Activated naive CD4-positive, alpha-beta T cell treated with anti-CD3 and anti-CD28 coated beads, Interleukin-2, amount 10 ng/mL, durations not matched to agents 7 days and 5 days (primary cell): ENCODE measurements around the gene BIN1.

Source experiments
- CTCF ChIA-PET: fragments of 350-600 bp; sonication (Branson Sonifier 250); formaldehyde crosslinking; loops from one replicate; lab custom pipeline; 2021; ENCODE audit warnings: antibody characterized with exemption; lab: Charles Lee
- DNase-seq: peaks from one replicate; pipeline ENCODE4 v3.0.0-alpha.2; 2020
- H3K27ac Mint-ChIP-seq: one replicate; pipeline ENCODE4 v1.8.0; 2021; ENCODE audit warnings: mild to moderate bottlenecking, moderate library complexity, mixed read lengths
- H3K27me3 Mint-ChIP-seq: one replicate; pipeline ENCODE4 v1.8.0; 2021; ENCODE audit warnings: mild to moderate bottlenecking, mixed read lengths
- H3K36me3 Mint-ChIP-seq: one replicate; pipeline ENCODE4 v1.8.0; 2021; ENCODE audit warnings: mixed read lengths
- H3K4me1 Mint-ChIP-seq: one replicate; pipeline ENCODE4 v1.8.0; 2021; ENCODE audit warnings: mixed read lengths
- H3K4me3 Mint-ChIP-seq: one replicate; pipeline ENCODE4 v1.8.0; 2021; ENCODE audit warnings: mild to moderate bottlenecking, moderate library complexity, mixed read lengths
- H3K9me3 Mint-ChIP-seq: one replicate; pipeline ENCODE4 v1.8.0; 2021; ENCODE audit warnings: mixed read lengths

BIN1 gene

GRCh38 chr2:127012215-127012614, 94.7 kb downstream of the BIN1 start:
- Mint-ChIP-seq H3K9me3 (no peaks in the 10 kb centered on the region), H3K27me3 (peaks cover 32% of the 10 kb centered on the region), H3K27ac (no peak overlapping the region), H3K36me3 (no peaks in the 10 kb centered on the region), H3K4me3 (no peak overlapping the region), H3K4me1 (no peaks in the 10 kb centered on the region)
- CTCF ChIA-PET, result no interaction called here
- DNase-seq, result no peak

GRCh38 chr2:127011796-127012195, 95.2 kb downstream of the BIN1 start:
- Mint-ChIP-seq H3K4me1 (no peaks in the 10 kb centered on the region), H3K4me3 (no peak overlapping the region), H3K9me3 (no peaks in the 10 kb centered on the region), H3K27ac (no peak overlapping the region), H3K27me3 (peaks cover 32% of the 10 kb centered on the region), H3K36me3 (no peaks in the 10 kb centered on the region)
- CTCF ChIA-PET, result no interaction called here
- no peak for DNase-seq

DNA sequence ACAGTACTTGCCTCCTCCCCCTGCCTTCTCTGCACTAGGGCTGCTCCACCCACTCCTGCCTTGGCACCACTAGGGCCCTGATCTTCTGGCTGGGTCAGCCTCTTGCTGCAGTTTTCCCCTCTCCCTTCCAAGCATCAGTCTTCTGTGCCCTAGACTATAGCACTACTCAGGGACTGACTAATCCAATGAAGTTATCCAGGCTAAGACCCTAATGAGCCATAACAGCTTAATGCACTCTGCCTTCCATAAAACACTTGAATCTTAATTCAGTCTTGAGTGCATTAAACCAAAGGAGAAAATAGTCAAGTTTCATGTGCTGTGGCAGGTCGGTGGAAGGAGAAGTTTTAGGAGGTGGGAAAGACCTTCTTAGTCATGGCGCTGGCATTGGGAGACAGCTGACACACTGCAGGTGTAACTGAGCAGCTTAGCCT, 95.7 kb downstream of the BIN1 start:
- H3K27me3 Mint-ChIP-seq, result peaks cover 32% of the 10 kb centered on the region
- DNase-seq, result no peak
- CTCF ChIA-PET, result no interaction called here

DNA sequence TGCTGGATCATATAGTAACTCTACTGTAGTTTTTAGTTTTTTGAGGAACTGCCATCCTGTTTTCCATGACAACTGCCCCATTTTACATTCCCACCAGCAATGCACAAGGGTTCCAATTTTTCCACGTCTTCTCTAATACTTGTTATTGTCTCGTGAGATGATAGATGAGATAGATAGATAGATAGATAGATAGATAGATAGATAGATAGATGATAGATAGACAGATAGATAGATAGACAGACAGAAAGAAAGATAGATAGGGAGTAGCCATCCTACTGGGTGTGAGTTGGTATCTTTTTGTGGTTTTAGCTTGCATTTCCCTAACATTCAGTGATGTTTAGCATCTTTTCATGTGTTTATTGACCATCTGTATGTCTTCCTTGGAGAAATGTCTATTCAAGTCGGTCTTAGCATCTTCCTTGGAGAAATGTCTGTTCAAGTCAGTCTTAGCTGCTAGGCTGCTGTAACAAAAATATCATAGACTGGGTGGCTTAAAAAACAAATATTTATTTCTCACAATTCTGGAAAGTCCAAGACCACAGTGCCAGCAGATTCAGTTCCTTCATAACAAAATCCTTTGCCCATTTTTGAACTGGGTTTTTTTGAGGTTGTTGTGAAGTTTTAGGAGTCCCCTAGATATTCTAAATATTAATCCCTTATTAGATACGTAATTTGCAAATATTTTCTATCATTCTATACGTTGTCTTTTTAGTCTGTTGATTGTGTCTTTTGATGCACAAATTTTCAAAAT, 98.5 kb downstream of the BIN1 start:
- CTCF ChIA-PET, result no interaction called here
- Mint-ChIP-seq H3K4me3 (no peak overlapping the region), H3K9me3 (no peaks in the 10 kb centered on the region), H3K27me3 (peaks cover 23% of the 10 kb centered on the region), H3K4me1 (no peaks in the 10 kb centered on the region), H3K36me3 (no peaks in the 10 kb centered on the region), H3K27ac (no peak overlapping the region)
- DNase-seq, result no peak

More for the DNA sequence above, 95.7 kb downstream of the BIN1 start:
- no peak overlapping the region for H3K4me3 Mint-ChIP-seq
- no peaks in the 10 kb centered on the region for H3K9me3 Mint-ChIP-seq
- no peaks in the 10 kb centered on the region for H3K4me1 Mint-ChIP-seq
- no peak overlapping the region for H3K27ac Mint-ChIP-seq
- H3K36me3 Mint-ChIP-seq, result no peaks in the 10 kb centered on the region

DNA sequence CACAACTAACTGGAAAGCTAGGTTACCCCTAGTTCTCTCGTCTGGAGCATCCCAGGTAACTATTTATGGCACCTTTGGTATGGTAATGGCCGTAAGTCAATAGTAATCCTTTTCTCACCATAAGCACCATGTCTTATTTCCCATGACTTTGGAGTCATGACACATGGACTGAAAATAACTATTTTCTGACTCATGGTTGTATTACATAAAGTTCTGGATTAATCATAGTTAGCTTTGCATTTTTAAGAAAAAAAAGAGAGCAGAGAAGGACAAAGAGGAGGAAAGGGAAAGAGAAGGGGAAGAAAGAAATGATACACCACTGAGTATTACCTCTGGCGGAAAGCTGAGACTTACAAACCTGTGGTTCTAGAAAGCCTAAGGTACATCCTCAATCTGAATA, 99.3 kb downstream of the BIN1 start:
- Mint-ChIP-seq H3K4me1 (no peaks in the 10 kb centered on the region), H3K27me3 (peaks cover 17% of the 10 kb centered on the region), H3K36me3 (no peaks in the 10 kb centered on the region), H3K9me3 (no peaks in the 10 kb centered on the region), H3K4me3 (no peak overlapping the region), H3K27ac (no peak overlapping the region)
- no peak for DNase-seq
- CTCF ChIA-PET, result no interaction called here

- Mint-ChIP-seq H3K27me3 (peaks cover 10% of the 10 kb centered on the region), H3K4me1 (no peaks in the 10 kb centered on the region), H3K9me3 (no peaks in the 10 kb centered on the region), H3K4me3 (no peak overlapping the region), H3K36me3 (no peaks in the 10 kb centered on the region), H3K27ac (no peak overlapping the region)
- DNase-seq, result no peak
- CTCF ChIA-PET, result no interaction called here
Measured at GRCh38 chr2:127006962-127007361, 100.0 kb downstream of the BIN1 start.

GRCh38 chr2:127004893-127005600, 101.9 kb downstream of the BIN1 start:
- Mint-ChIP-seq H3K4me1 (no peaks in the 10 kb centered on the region), H3K9me3 (no peaks in the 10 kb centered on the region), H3K27ac (no peak overlapping the region), H3K36me3 (no peaks in the 10 kb centered on the region), H3K27me3 (peaks cover 3% of the 10 kb centered on the region), H3K4me3 (no peak overlapping the region)
- no peak for DNase-seq
- CTCF ChIA-PET, result interaction anchor here (0.7 kb wide), 1 partner anchor 18 kb away, joined by 3 read pairs; no protein-coding TSS in a partner anchor

GRCh38 chr2:127003070-127003800, 103.7 kb downstream of the BIN1 start:
- Mint-ChIP-seq H3K27me3 (peaks cover 7% of the 10 kb centered on the region), H3K27ac (no peak overlapping the region), H3K9me3 (no peaks in the 10 kb centered on the region), H3K36me3 (no peaks in the 10 kb centered on the region), H3K4me3 (no peak overlapping the region), H3K4me1 (no peaks in the 10 kb centered on the region)
- CTCF ChIA-PET, result no interaction called here
- no peak for DNase-seq

DNA sequence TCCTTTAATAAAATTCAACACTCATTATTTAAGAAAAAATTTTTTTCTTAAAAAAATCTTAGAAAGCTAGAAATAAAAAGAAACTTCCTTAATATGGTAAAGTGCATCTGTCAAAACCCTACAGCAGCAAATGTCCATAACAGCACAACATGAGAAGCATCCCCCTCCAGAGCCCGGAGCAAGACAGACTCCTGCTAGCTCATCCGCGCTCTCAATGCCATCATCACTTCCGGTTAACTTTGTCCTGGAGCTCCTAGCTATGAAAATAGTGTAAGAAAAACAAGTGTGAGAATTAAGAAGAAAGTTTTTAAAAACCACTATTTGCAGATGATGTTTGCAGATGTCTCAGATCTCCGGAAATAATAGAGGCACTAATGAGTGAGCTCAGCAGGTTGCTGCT, 105.2 kb downstream of the BIN1 start:
- no peak for DNase-seq
- Mint-ChIP-seq H3K9me3 (no peaks in the 10 kb centered on the region), H3K36me3 (no peaks in the 10 kb centered on the region), H3K4me1 (no peaks in the 10 kb centered on the region), H3K27ac (no peak overlapping the region), H3K4me3 (no peak overlapping the region), H3K27me3 (peaks cover 7% of the 10 kb centered on the region)
- CTCF ChIA-PET, result no interaction called here

DNA sequence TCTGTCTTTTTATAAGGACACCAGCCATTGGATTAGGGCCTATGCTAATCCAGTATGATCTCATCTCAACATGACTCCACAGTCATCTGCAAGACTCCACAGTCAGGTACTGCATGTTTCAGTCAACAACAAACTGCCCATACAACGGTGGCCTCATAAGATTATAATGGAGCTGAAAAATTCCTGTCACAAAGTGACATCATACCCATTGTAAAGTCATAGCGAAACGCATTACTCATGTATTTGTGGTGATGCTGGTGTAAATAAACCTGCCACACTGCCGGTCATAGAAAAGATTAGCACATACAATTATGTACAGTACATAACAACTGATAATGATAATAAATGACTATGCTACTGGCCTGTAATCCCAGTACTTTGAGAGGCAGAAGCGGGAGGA, 106.0 kb downstream of the BIN1 start:
- no peaks in the 10 kb centered on the region for H3K36me3 Mint-ChIP-seq
- no peak for DNase-seq
- H3K27ac Mint-ChIP-seq, result no peak overlapping the region
- peaks cover 7% of the 10 kb centered on the region for H3K27me3 Mint-ChIP-seq
- H3K4me1 Mint-ChIP-seq, result no peaks in the 10 kb centered on the region
- no peaks in the 10 kb centered on the region for H3K9me3 Mint-ChIP-seq
- H3K4me3 Mint-ChIP-seq, result no peak overlapping the region
- CTCF ChIA-PET, result no interaction called here

- Mint-ChIP-seq H3K4me1 (no peaks in the 10 kb centered on the region), H3K27me3 (peaks cover 5% of the 10 kb centered on the region), H3K9me3 (no peaks in the 10 kb centered on the region), H3K36me3 (no peaks in the 10 kb centered on the region), H3K27ac (no peak overlapping the region), H3K4me3 (no peak overlapping the region)
- DNase-seq, result no peak
- CTCF ChIA-PET, result no interaction called here
Measured at GRCh38 chr2:127000194-127000593, 106.8 kb downstream of the BIN1 start.

GRCh38 chr2:126999106-126999756, 107.7 kb downstream of the BIN1 start:
- H3K27me3 Mint-ChIP-seq, result peaks cover 4% of the 10 kb centered on the region
- H3K9me3 Mint-ChIP-seq, result no peaks in the 10 kb centered on the region
- H3K4me3 Mint-ChIP-seq, result no peak overlapping the region
- CTCF ChIA-PET, result interaction anchor here (0.6 kb wide), 1 partner anchor 27 kb away, joined by 3 read pairs; no protein-coding TSS in a partner anchor
- no peaks in the 10 kb centered on the region for H3K4me1 Mint-ChIP-seq
- H3K36me3 Mint-ChIP-seq, result no peaks in the 10 kb centered on the region
- no peak overlapping the region for H3K27ac Mint-ChIP-seq
- no peak for DNase-seq

DNA sequence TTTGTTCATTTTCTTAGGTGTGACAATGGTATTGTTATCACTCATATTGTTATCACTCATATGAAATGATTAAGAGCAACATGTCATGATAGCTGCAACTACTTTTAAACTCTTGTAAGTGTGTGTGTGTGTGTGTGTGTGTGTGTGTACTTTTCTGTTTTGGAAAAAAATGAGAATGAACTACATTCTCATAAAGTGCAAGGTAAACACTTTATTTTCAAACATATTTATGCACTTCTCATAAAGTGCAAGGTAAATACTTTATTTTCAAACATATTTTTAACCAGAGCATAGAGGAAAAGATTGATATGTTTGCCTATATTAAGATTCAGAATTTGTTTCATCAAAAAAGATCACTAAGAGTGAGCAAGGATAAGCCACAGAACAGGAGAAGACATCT, 108.5 kb downstream of the BIN1 start:
- Mint-ChIP-seq H3K27ac (no peak overlapping the region), H3K4me3 (no peak overlapping the region), H3K4me1 (no peaks in the 10 kb centered on the region), H3K9me3 (no peaks in the 10 kb centered on the region), H3K27me3 (peaks cover 4% of the 10 kb centered on the region), H3K36me3 (no peaks in the 10 kb centered on the region)
- CTCF ChIA-PET, result no interaction called here
- DNase-seq, result no peak
